HS-5 (cell line): ENCODE data around the gene CWF19L2.
"Not testable (repeated sequence)": the region's sequence is repeated elsewhere in the genome, so short reads cannot be mapped to it uniquely, and the experiment has no call there.

Experiments used
- DNase-seq: peaks from one replicate; pipeline ENCODE4 v3.0.0-alpha.2; 2012; ENCODE audit warnings: low read depth

Gene CWF19L2

DNA sequence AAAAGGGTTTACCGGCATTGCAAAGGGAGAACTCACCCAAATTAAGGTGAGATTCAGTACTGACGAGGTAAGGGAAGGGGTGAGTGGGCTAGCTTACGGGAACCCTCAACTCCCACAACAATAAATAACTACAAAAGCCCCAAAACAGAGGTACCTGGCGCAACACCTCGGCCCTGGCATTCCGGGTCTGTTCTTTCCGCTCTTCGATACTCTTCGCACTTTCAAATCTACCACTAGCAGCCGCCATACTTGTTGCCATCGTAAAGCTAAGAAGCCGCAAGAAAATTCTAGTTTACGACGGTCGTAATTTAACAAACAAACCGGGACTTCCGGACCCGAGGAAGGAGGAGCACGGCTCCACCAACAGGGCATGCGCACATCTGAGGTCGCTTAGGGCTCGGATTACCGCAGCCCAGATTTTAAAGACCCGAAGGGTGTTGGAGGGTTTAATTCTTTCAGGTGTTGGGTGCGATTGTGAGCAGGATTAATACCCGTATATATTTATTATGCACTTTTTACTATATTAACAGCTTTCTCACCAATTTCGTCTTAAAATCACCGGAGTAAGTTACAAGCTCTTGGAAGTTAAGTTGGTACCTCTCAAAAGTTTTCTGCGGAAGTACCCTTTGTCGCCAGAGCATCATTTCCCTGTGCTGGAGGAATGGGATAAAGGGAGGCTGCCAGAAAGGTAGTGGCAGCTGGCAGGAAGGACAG lies at the start of gene CWF19L2:
CWF19L2 (minus strand) TSS at position 268 of the 714 bp plus-strand sequence; CDS start at position 259, 9 bp downstream.
- DNase-seq: peak; percentile 71

DNA sequence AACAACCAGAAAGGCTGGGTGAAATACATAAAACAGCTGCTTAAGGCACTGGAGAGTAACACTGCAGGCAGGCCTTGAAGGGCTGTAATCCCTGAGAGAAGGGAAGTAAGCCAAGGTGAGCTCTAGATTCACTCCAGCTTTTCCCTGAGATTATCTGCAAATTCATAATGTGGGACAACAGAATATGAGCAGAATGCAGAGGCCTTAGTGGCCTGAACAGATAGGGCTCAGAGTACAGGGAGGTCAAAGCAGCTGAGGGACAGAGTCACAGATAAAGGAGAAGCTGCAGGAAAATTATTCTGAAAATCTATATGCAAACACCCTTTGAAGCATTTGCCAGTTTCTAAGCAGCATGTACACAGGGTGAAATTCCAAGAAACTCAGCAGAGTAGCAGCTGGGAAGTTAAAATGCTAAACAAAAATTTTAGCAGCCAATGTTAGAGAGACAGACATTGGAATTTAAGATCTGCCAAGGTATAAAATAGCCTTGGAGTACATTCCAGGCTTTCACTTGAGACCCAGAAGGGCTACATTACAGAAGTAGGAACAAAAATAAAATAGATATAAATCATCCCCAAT lies 48.1 kb upstream of the CWF19L2 start:
- no peak for DNase-seq

DNA sequence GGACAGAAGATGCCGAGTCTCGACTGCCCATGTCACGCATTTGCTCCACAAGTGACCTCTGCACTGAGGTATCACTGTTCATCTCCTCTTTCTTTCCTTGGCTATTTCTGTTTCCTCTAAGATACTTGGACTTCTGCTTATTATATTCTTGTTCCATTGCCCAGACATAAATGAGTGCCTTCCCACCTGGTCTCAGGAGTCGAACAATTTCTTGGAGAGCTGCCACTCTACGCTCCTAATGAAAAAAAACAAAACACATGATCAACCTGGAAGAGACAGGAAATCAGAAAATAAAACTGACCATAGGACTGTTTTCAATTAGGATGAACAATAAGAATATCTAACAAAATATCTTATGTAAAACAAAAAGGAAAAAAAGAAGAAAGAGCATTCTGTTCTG lies 47.4 kb upstream of the CWF19L2 start:
- DNase-seq: no peak

DNA sequence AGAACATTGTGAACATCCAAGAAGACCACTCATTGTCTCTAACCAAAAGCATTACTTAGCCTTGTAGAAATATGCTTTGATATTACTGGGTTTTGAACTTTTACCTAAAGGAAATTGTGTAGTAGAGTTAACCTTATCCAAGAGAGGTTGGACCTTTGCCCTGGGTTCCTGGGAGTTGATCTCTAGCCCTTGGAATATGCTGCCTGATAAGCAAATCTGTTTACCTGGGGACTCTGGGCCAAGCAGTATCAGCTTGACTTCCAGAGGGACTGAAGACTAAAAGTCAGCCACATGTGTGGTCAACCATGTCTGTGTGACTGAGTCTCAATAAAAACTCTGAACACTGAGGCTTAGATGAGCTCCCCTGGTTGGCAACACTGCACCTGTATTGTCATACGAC lies 44.1 kb upstream of the CWF19L2 start:
- no peak for DNase-seq

- not testable (repeated sequence) for DNase-seq
These were observed 39.7 kb upstream of the CWF19L2 start for GRCh38 chr11:107497371-107497770.

GRCh38 chr11:107496011-107496410 lies 38.4 kb upstream of the CWF19L2 start:
- DNase-seq: peak; percentile 20

- DNase-seq: no peak
These were observed 36.4 kb upstream of the CWF19L2 start for GRCh38 chr11:107494055-107494454.

DNA sequence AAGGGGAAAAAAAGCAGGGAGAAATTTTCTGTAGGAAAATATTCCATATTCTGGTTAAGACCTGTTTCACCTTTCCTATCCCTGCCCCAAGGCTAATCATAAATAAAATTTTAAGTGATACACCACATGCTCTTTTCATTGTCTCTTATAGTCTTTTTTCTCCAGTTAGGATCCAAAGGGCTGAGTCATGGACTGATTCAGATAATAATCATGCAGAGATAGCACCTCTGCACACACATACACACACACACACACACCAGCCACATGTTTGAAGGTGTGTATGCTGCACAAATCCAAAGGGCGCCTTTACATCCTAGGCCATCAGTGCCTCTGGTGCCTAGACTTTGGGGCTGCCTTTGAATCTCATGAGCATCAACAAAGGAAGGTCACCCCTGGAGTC lies 35.5 kb upstream of the CWF19L2 start:
- peak; percentile 66 for DNase-seq

DNA sequence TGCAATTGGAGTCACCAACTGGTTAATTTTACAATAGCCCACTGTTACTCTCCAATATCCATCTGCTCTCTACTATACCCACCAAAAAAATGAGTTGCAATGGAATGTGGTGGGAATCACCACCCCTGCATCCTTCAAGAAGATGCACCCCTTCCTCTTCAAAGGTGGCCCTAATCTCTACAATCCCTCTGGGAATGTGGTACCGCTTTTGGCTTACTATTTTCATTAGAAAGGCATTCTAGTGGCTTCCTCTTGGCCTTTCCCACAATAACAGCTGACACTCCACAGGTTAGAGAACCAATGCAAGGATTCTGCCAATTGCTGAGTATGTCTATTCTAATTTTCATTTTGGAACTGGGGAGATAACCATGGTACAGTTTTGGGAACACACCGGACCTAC lies 33.2 kb upstream of the CWF19L2 start:
- DNase-seq: no peak

- DNase-seq: no peak
These were observed 24.6 kb upstream of the CWF19L2 start for GRCh38 chr11:107482234-107482633.

GRCh38 chr11:107478922-107479321 lies 21.3 kb upstream of the CWF19L2 start:
- DNase-seq: no peak

- no peak for DNase-seq
These were observed 20.2 kb upstream of the CWF19L2 start for GRCh38 chr11:107477820-107478219.

- no peak for DNase-seq
These were observed 16.2 kb upstream of the CWF19L2 start for GRCh38 chr11:107473792-107474191.

DNA sequence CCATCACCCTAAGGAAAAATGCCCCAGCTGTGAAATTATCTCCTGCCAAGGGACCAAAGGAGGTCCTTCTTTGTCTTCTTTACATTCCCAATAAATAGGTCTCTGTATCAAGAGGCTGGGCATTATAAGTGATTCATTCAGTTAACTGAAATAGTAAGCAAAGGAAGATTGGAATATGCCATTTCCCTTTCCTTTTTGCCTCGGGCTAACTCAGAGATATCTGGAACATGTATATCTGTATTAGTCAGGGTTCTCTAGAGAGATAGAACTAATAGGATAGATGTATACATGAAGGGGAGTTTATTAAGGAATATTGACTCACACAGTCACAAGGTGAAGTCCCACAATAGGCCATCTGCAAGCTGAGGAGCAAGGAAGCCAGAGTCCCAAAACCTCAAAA lies 15.3 kb upstream of the CWF19L2 start:
- no peak for DNase-seq

DNA sequence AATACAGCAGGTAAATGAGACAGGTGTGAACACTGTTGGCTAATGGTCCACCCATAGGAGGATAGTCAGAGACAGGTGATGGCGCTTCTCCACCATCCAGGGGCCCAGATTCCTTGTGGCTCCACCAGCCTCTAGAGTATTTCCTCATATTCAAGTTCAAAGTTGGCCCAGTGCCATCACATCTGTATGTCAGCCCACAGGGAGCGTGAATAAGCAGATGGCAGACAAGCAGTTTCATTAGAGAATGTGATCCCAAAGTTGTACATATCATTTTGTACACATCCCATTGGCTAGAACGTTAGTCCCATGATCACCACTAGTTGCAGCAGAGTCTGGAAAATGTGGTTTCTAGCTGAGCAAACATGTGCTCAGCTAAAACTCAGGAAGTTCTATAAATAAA lies 11.0 kb upstream of the CWF19L2 start:
- DNase-seq: no peak

DNA sequence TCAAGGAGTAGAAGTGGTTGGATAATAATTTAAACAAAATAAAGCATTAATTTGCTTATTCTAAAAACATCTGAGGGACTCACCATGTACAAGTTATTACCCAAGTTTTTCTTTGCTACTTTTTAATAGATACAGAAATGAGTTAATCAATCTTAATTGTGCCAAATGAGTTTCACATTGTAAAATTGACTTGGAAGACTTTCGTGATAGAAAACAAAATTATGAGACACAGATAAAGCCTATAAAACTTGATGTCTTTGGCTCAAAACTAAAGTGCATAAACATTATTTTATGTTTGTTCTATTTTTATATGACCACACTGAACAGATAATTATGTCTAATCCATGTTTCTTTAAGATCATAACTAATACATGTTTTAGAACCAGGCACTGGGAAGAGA lies 10.1 kb upstream of the CWF19L2 start:
- DNase-seq: no peak

DNA sequence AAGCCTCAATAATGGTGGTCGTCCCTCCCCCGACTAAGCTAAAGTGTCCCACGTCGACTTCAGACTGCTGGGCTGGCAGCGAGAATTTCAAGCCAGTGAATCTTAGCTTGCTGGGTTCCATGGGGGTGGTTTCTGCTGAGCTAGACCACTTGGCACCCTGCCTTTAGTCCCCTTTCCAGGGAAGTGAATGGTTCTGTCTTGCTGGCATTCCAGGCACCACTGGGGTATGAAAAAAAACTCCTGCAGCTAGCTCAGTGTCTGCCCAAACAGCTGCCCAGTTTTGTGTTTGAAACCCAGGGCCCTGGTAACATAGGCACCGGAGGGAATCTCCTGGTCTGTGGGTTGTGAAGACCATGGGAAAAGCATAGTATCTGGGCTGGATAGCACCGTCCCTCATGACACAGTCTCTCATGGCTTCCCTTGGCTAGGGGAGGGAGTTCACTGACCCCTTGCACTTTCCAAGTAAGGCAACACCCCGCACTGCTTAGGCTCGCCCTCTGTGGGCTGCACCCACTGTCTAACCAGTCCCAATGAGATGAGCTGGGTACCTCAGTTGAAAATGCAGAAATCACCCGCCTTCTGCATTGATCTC lies 8.7 kb upstream of the CWF19L2 start:
- DNase-seq: not testable (repeated sequence)

GRCh38 chr11:107457205-107457557 lies 444 bp downstream of the CWF19L2 start:
- DNase-seq: peak; percentile 3

- DNase-seq: no peak
These were observed 3.9 kb downstream of the CWF19L2 start for GRCh38 chr11:107453594-107454286.

DNA sequence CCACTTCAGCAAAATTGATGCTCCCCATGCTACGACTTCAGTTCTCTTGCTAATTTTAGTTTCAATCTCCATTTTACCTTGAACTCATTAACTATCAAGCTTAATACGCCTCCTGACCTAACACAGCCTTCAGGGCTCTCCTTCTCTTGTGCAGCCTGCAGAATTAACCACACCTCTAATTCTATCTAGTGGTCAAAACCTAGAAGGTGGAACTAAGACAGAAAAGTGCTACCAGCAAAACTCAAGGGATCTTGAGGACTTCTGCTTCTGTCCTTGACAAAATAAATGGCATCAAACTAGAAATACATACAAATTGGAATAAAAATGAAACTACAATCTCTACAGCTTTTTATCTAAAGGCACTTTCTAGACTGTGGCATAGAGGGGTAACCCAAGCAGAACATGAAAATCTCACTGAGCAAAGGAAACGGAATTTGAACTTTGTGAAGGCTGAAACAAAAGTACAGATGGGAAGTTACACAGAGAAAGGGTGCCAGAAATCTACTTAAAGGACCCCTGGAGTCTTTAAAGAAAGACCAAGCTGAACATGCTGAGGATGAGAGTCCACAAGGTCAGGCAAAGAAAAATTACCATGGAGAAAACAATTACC lies 10.7 kb downstream of the CWF19L2 start:
- DNase-seq: no peak

DNA sequence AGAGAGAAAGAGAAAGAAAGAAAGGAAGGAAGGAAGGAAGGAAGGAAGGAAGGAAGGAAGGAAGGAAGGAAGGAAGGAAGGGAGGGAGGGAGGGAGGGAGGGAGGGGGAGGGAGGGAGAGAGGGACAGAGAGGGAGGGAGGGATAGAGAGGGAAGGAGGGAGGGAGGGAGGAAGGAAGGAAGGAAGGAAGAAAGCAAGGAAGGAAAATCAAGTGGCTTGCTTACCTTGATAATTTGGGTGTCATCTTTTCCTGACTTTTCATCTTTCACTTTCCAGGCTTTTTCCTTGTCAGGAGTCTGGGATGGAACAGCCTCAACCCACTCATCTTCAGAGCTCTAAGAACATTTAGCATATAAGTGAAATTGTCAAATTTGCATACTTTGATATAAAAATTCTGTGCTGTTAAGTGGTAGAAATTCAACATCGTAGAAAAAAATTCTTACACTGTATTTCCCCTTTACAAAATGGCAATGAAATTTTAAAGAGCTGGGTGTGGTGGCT lies 14.9 kb downstream of the CWF19L2 start:
- DNase-seq: no peak

- DNase-seq: no peak
These were observed 17.9 kb downstream of the CWF19L2 start for GRCh38 chr11:107439586-107440167.
